SK-N-SH treated with all-trans-retinoic acid at 6 μM for 48 hours (cell line): ENCODE measurements around the gene TCTN1.

Experiments used
- ATAC-seq: fragments of 200-7000 bp; cut with Tn5 transposase; 3 replicates; pipeline ENCODE4 v1.9.1; 2020; ENCODE audit warnings: mild to moderate bottlenecking, moderate library complexity
- ARNTL ChIP-seq: fragments of 450-650 bp; formaldehyde crosslinking; IDR thresholded peaks from 2 replicates; pipeline ENCODE4 v1.5.0; 2020; ENCODE audit warnings: low read depth, mild to moderate bottlenecking, moderate library complexity, borderline replicate concordance
- BACH2 ChIP-seq: fragments of 250-450 bp; sonication (Bioruptor Pico); IDR thresholded peaks from 2 replicates; pipeline ENCODE4 v1.9.0; 2021; ENCODE audit warnings: mild to moderate bottlenecking, borderline replicate concordance
- CSDC2 ChIP-seq: fragments of 250-450 bp; sonication (Bioruptor Pico); IDR thresholded peaks from 2 replicates; pipeline ENCODE4 v1.5.0; 2020; ENCODE audit warnings: mild to moderate bottlenecking, moderate library complexity
- CSRNP3 ChIP-seq: fragments of 250-450 bp; sonication (Bioruptor Pico); IDR thresholded peaks from 2 replicates; pipeline ENCODE4 v1.5.1; 2021; ENCODE audit warnings: mild to moderate bottlenecking, moderate library complexity
- ESRRG ChIP-seq: fragments of 250-450 bp; sonication (Bioruptor Pico); IDR thresholded peaks from 2 replicates; pipeline ENCODE4 v1.6.1; 2021; ENCODE audit warnings: mild to moderate bottlenecking
- GLIS3 ChIP-seq: fragments of 250-450 bp; sonication (Bioruptor Pico); IDR thresholded peaks from 2 replicates; pipeline ENCODE4 v1.5.0; 2020; ENCODE audit warnings: mild to moderate bottlenecking, moderate library complexity
- ISL1 ChIP-seq: fragments of 250-450 bp; sonication (Bioruptor Pico); IDR thresholded peaks from 2 replicates; pipeline ENCODE4 v2.1.2; 2022; ENCODE audit warnings: mild to moderate bottlenecking, moderate library complexity
- OSR1 ChIP-seq: fragments of 250-450 bp; sonication (Bioruptor Pico); IDR thresholded peaks from 2 replicates; pipeline ENCODE4 v1.8.0; 2022; ENCODE audit warnings: moderate library complexity, mild to moderate bottlenecking, inconsistent platforms
- PATZ1 ChIP-seq: fragments of 250-450 bp; sonication (Bioruptor Pico); IDR thresholded peaks from 2 replicates; pipeline ENCODE4 v1.8.0; 2020; ENCODE audit warnings: mild to moderate bottlenecking, moderate library complexity, borderline replicate concordance
- POU6F1 ChIP-seq: fragments of 250-450 bp; sonication (Bioruptor Pico); IDR thresholded peaks from 2 replicates; pipeline ENCODE4 v1.8.0; 2021; ENCODE audit warnings: low read depth, mild to moderate bottlenecking, moderate library complexity, borderline replicate concordance
- PPARA ChIP-seq: fragments of 250-450 bp; sonication (Bioruptor Pico); IDR thresholded peaks from 2 replicates; pipeline ENCODE4 v1.5.0; 2020; ENCODE audit warnings: mild to moderate bottlenecking, borderline replicate concordance
- RARB ChIP-seq: fragments of 250-450 bp; sonication (Bioruptor Pico); IDR thresholded peaks from 2 replicates; pipeline ENCODE4 v1.8.0; 2021; ENCODE audit warnings: mild to moderate bottlenecking, moderate library complexity
- SNAI2 ChIP-seq: fragments of 250-450 bp; sonication (Bioruptor Pico); IDR thresholded peaks from 2 replicates; pipeline ENCODE4 v1.5.0; 2020; ENCODE audit warnings: mild to moderate bottlenecking, moderate library complexity
- TCF4 ChIP-seq: fragments of 250-450 bp; sonication (Bioruptor Pico); IDR thresholded peaks from 2 replicates; pipeline ENCODE4 v1.8.0; 2021; ENCODE audit warnings: mild to moderate bottlenecking, moderate library complexity, borderline replicate concordance
- TOX ChIP-seq: fragments of 250-450 bp; sonication (Bioruptor Pico); IDR thresholded peaks from 2 replicates; pipeline ENCODE4 v1.8.0; 2021; ENCODE audit warnings: mild to moderate bottlenecking, moderate library complexity, borderline replicate concordance
- TSHZ2 ChIP-seq: fragments of 250-450 bp; sonication (Bioruptor Pico); IDR thresholded peaks from 2 replicates; pipeline ENCODE4 v1.5.0; 2020; ENCODE audit warnings: mild to moderate bottlenecking, moderate library complexity
- ZC3H10 ChIP-seq: fragments of 250-450 bp; sonication (Bioruptor Pico); IDR thresholded peaks from 2 replicates; pipeline ENCODE4 v1.5.1; 2021; ENCODE audit warnings: mild to moderate bottlenecking, moderate library complexity
- ZFP3 ChIP-seq: fragments of 250-450 bp; sonication (Bioruptor Pico); IDR thresholded peaks from 2 replicates; pipeline ENCODE4 v1.5.0; 2020; ENCODE audit warnings: mild to moderate bottlenecking, moderate library complexity
- ZFP30 ChIP-seq: fragments of 450-650 bp; formaldehyde crosslinking; IDR thresholded peaks from 2 replicates; pipeline ENCODE4 v1.5.0; 2022; ENCODE audit warnings: mild to moderate bottlenecking, moderate library complexity
- ZNF565 ChIP-seq: fragments of 450-650 bp; formaldehyde crosslinking; conservative IDR thresholded peaks from 2 replicates; pipeline ENCODE4 v1.5.0; 2020; ENCODE audit warnings: low read depth, mild to moderate bottlenecking, moderate library complexity
- ZNF70 ChIP-seq: fragments of 450-650 bp; formaldehyde crosslinking; IDR thresholded peaks from 2 replicates; pipeline ENCODE4 v1.5.0; 2020; ENCODE audit warnings: mild to moderate bottlenecking, moderate library complexity
- ZNF8 ChIP-seq: fragments of 450-650 bp; formaldehyde crosslinking; IDR thresholded peaks from 2 replicates; pipeline ENCODE4 v1.5.0; 2020; ENCODE audit warnings: mild to moderate bottlenecking, moderate library complexity

Gene TCTN1

GRCh38 chr12:110679201-110679600 lies 65.3 kb downstream of the TCTN1 start:
- ATAC-seq: no peak
- TF ChIP-seq ISL1 (CRISPR knock-in tag): no peak
- no peak for TF ChIP-seq TCF4 (CRISPR knock-in tag)
- TF ChIP-seq PATZ1: no peak
- TF ChIP-seq, all 23 proteins: peak for 0

- TF ChIP-seq TSHZ2 (CRISPR knock-in tag) (no peak), ZFP3 (CRISPR knock-in tag) (no peak), SNAI2 (CRISPR knock-in tag) (no peak), CSRNP3 (CRISPR knock-in tag) (no peak), RARB (CRISPR knock-in tag) (no peak), ZNF8 (CRISPR knock-in tag) (no peak), ZNF70 (no peak), ARNTL (no peak), POU6F1 (no peak), GLIS3 (CRISPR knock-in tag) (no peak), CSDC2 (no peak), ZFP30 (CRISPR knock-in tag) (no peak), ZNF565 (CRISPR knock-in tag) (no peak), TOX (CRISPR knock-in tag) (no peak), BACH2 (CRISPR knock-in tag) (no peak), PPARA (CRISPR knock-in tag) (no peak), ZC3H10 (CRISPR knock-in tag) (no peak)
- ATAC-seq: no peak
Measured at GRCh38 chr12:110680032-110680431, 66.1 kb downstream of the TCTN1 start.

GRCh38 chr12:110683888-110684287 lies 70.0 kb downstream of the TCTN1 start:
- no peak for ATAC-seq
- TF ChIP-seq PPARA (CRISPR knock-in tag): no peak
- no peak for TF ChIP-seq ESRRG (CRISPR knock-in tag)
- no peak for TF ChIP-seq CSDC2
- no peak for TF ChIP-seq TSHZ2 (CRISPR knock-in tag)
- no peak for TF ChIP-seq ZC3H10 (CRISPR knock-in tag)
- no peak for TF ChIP-seq ZNF70
- no peak for TF ChIP-seq OSR1
- no peak for TF ChIP-seq ZNF565 (CRISPR knock-in tag)
- no peak for TF ChIP-seq ISL1 (CRISPR knock-in tag)
- TF ChIP-seq SNAI2 (CRISPR knock-in tag): no peak
- no peak for TF ChIP-seq BACH2 (CRISPR knock-in tag)
- no peak for TF ChIP-seq ARNTL
- TF ChIP-seq CSRNP3 (CRISPR knock-in tag): no peak
